ENCODE data around the gene JMJD8.

DNA sequence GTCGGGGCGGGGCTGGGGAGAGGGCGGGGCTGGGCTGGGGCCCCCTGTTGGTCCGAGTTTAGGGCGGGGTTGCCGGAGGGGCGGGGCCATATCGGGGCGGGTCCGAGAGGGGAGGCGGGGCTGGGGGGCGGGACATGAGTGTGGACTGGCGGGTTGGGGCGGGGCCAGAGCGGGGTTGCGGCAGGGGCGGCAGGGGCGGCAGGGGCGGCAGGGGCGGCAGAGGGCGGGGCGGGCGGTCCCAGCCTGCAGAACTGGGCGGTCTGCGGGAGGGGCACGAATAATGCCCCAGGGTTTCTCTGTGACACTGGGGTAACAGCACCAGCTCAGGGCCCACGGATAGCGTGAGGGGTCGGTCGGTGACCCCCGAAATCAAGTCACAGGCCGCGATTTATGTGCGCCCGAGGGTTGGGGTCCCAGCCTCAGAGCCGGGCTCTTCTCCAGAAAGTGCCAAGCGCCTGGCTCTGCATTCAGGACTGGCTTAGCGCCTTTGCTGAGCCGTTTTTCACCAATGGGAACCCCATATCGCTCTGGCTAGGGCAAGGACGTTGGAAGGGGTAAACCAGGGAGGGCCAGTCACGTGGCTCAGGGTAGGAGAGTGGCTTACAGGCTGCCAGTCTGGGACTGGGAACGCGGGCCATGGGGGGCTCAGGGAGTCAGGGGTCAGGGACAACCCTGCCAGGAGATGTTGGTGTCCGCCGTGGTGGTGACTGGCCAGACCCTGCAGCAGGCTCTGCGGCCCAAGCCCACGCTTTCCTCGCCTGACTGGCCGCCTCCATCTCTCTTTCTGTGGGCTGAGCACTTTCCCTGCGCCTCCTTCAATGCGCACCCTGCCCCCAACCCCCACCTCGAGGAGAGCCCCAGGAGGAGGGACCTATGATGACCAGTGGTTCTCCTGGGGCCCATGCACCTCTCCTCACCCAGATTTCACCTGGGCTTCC is 46.8 kb downstream of the JMJD8 start:
- TF ChIP-seq, protein P1, sequence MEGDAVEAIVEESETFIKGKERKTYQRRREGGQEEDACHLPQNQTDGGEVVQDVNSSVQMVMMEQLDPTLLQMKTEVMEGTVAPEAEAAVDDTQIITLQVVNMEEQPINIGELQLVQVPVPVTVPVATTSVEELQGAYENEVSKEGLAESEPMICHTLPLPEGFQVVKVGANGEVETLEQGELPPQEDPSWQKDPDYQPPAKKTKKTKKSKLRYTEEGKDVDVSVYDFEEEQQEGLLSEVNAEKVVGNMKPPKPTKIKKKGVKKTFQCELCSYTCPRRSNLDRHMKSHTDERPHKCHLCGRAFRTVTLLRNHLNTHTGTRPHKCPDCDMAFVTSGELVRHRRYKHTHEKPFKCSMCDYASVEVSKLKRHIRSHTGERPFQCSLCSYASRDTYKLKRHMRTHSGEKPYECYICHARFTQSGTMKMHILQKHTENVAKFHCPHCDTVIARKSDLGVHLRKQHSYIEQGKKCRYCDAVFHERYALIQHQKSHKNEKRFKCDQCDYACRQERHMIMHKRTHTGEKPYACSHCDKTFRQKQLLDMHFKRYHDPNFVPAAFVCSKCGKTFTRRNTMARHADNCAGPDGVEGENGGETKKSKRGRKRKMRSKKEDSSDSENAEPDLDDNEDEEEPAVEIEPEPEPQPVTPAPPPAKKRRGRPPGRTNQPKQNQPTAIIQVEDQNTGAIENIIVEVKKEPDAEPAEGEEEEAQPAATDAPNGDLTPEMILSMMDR (IDR thresholded peaks at IDR 0.05) = no peak
- no peak for TF ChIP-seq POLR2A (IDR thresholded peaks at IDR 0.05)
